SK-N-MC (cell line): Measurements from ENCODE around the gene RHOF.

ENCODE experiments used
- EZH2 ChIP-seq: fragments of 200-600 bp; sonication (generic); IDR thresholded peaks from one replicate; pipeline ENCODE4 v1.6.1; 2017; ENCODE audit warnings: antibody characterized with exemption
- FOXP2 ChIP-seq: optimal IDR thresholded peaks from 2 replicates; pipeline ENCODE3; 2011; ENCODE audit warnings: mild to moderate bottlenecking, moderate library complexity; ENCODE audit not compliant: insufficient read depth; ENCODE audit errors: extremely low read length, control extremely low read depth
- POLR2AphosphoS5 ChIP-seq: IDR thresholded peaks from 2 replicates; pipeline ENCODE4 v1.6.1; 2012; ENCODE audit warnings: mild to moderate bottlenecking, low read depth, low read length, borderline replicate concordance

DNA sequence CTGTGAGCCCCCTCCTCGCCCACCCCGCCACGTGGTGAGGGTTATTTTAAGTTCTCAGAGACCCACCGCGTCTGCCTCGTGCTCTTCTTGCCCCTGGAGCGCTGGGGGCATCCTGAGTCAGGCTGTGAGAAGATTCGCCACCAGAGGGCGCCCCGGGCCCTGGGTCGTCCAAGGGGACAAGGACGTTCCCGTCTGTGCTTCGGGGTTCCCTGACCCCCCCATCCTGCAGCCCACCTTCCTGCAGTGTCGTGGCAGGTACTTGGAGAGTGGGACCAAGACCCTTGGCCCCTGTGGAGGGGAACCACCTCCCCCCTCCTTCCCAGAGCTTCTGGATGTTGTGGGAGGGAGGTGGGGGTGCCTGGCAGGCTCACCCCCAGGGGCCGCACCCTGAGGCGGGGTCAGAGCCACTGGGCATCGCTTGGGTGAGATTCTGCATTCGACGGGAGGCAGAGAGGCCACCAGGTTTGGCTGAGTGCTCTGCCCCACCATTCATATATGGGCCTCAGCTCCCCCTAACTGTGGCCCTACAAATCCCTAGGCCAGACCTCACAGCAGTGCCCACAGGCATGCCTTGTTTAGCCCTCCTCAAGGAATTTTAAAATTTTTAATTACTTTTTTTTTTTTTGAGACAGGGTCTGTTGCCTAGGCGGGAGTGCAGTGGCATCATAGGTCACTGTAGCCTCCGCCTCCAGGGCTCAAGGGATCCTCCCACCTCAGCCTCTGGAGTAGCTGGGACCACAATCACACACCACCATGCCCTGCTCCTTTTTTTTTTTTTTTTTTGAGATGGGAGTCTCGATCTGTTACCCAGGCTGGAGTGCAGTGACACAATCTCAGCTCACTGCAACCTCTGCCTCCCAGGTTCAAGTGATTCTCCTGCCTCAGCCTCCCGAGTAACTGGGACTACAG, 17.0 kb downstream of the RHOF start:
- TF ChIP-seq FOXP2 = no peak
- no peak for TF ChIP-seq EZH2
- 0 out of 2 replicates have a peak, but pooled peaks have one; percentile 18 for TF ChIP-seq POLR2AphosphoS5
